HG02970 (cell line): ENCODE results near the gene ESR1.
"Not testable (repeated sequence)": the region's sequence is repeated elsewhere in the genome, so short reads cannot be mapped to it uniquely, and the experiment has no call there.

Source experiments
- ATAC-seq: cut with Tn5 transposase; IDR thresholded peaks from one replicate; pipeline ENCODE4 v1.9.1; 2021; ENCODE audit warnings: mild to moderate bottlenecking, moderate library complexity, moderate number of reproducible peaks; ENCODE audit not compliant: unreplicated experiment, low FRiP score

The ESR1 gene

DNA sequence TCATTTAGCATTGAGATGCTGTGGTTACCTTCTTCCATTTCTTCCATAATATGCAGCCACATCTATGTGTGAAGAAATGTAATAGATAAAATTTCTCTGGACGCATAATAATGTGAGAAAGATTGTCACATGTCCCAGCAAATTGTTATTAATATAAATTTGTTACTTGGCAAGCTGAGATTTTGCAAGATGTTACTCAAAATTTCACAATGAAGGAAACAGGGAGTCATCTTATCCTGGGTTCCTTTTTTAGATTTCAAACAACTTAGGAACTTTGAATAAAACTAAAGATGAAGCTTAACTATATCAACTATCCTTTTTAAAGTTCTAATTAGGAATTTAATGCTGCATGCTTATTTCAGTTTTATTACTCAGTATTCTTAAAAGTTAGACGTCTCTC, 3.6 kb downstream of the ESR1 start:
- ATAC-seq, result no peak

DNA sequence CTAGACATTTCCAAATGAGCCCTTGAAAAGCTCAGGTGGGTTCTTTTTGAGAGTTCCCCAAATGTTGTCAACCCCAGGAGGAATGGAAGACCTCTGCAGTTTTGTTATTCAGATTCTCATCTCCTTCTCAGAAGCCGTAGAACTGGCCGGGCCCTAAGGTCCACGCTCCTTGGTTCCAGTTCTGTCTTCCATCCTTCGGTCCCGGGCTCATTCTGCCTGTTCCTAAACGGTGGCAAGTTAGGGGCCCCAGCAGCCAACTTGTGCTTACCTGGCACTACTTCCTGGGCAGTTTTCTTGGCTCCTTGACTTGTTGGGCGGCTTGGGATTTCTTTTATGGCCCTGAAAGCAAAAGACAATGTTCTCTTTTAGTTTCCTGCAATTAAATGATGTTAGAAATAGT, 6.4 kb downstream of the ESR1 start:
- ATAC-seq, result no peak

DNA sequence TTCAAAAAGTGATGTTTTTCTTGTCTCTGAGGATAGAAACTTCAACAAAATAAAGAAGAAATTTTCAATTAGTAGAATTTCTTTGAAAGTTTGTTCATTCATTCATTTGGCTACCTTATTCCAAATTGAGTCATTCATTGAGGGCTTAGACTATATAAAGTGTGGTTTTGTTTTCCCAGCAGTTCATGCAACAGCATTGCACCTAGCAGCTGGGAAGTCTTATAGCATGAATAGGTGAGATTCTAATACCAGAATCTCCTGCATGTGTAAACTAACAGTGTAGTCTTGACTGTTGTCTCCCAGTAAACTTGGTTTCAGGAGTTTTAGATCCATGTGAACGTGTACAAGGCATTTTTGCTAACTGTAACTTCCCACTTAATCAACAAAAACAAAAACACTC, 7.1 kb downstream of the ESR1 start:
- ATAC-seq, result no peak

DNA sequence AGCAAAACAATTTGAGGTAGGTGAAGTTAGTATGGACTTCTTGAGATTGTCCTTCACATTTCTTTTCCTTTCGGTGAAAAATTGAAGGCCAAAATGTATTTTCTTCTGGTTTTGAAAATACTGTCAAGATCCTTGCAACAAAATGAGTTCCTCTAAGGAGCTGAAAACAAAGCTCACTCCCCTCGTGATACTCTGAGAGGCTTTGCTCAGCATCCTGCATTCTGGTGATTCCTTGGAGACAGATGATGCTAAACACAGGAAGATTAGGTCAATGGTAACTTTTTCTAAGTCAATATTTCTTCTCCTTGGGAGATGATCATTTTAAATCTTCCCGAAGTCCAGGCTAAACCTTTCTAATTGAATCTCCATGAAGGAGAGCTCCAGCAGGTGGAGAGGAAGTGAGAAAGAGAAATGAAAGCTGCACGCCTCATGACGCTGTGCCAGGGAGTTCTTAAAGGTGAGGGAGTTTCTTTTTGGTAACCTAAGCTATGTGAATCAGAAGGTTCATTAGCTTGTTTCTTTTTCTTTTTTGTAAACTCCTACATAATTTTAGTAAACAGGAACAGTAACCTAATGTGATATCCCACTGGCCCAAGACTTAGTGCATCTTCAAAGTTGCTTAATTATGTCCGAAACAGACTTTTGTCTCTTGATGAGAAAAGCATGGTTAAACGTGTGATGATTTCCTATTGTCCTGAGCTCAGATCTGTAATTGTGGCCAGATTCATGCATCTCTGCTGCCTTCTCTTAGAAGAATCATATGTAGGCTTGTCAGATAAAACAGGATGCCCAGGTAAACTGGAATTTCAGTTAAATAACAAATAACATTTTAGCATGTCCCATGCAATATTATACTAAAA, 15.0 kb downstream of the ESR1 start:
- peak; percentile 88 for ATAC-seq

DNA sequence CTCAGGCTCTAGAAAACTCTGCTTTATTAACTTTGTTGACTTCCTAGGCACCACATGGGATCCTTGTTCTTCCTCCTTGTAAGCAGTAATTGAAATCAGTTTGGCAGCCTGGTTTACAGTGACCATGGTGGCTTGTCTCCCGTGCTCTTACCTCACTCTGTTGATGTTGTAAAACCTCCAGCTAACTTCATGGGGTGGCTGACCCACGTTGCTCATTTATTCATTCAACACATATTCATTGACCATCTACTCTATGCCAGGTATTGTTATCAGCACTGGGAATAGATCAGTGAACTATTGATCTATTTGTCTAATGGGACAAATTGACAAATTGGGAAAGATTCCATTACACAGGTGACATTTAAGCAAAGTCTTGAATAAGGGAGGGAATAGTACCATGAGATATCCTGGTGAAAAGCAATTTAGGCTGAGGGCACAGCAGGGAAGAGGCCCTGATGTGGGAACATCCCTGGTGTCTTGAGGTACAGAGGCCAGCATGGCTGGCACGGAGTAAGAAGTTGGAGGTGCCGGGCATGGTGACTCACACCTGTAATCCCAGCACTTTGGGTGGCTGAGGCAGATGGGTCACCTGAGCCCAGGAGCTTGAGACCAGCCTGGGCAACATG, 19.1 kb downstream of the ESR1 start:
- no peak for ATAC-seq

DNA sequence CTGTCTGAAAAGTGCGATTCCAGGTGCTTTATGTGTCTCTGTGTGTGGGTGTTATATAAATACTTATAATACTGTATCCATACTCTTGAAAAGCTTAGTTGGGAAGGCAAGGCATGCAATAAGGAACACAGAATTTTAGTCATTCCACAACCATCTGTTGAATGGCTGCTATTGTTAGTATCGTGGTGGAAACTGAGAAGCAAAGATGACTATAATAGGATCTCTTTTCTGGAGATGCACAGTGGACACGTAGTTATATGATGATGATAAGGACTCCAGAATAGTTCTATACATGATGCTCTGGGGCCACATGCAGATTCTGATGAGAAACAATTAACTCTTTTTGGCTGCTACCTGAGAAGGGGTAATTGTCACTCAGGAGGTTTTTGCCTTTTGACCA, 25.2 kb downstream of the ESR1 start:
- no peak for ATAC-seq

DNA sequence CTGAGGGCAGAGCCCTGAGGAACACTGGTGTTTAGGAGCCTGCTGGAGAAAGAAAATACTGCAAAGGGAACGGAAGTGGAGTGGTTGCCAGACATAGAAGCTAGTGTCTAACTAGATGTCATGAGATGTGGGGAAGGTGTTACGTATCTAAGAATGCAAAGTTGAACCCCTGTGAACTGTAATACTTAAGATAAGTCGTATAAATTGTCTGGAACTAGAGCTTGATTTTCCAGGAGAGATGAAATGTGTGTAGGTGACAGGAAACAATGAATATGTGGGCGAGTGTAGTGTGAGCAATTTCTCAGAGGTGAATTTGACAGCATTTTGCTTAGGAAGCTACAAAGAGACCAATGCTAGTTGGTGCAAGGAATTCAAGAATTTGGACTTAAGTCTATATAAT, 27.9 kb downstream of the ESR1 start:
- ATAC-seq, result no peak

DNA sequence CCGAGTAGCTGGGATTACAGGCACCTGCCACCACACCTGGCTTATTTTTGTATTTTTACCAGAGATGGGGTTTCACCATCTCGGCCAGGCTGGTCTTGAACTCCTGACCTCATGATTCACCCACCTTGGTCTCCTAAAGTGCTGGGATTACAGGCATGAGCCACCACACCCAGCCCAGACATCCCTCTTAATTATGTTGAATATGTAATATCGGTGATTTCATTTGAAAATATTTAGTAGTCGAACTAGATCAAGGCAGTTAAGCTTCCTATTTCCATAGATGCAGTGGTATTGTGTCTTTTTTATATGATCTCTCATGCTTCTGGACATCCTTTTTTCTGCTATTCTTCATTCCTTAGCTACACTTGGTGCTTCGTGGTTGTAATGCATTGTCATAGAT, 29.7 kb downstream of the ESR1 start:
- ATAC-seq, result no peak

DNA sequence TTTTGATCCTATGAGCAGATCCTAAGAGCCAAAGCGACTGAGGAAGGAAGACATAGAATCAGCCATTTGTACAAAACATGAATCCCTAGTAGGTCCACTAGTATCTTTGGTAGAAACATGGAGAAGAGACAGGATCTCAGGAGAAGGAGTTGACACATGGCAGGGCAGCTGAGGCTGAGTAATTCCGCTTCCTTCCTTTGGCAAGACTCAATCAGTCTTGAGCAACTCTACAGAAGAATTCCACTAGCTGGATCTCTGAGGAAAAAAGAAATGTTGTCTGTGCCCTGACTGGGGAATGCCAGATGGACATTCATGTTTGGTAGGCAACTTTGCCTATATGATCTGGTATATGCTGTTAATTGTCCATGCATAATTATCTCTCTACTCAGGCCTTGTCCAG, 35.3 kb downstream of the ESR1 start:
- no peak for ATAC-seq

DNA sequence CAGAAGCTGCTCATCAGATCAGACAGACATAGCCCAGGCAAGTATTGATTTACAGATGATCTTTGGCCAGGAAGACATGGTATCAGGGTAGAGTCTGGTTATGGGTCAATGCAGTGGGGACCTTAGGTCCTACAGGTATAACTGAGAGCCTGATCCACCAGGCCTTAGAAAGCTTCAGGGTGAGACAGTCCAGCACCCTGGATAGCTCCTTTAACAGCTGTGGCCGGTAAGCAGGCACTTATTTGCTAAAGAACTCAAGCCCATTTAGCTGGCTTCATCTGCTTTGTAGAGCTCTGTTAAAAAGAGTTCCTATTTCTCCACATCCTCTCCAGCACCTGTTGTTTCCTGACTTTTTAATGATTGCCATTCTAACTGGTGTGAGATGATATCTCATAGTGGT, 39.6 kb downstream of the ESR1 start:
- ATAC-seq, result no peak

DNA sequence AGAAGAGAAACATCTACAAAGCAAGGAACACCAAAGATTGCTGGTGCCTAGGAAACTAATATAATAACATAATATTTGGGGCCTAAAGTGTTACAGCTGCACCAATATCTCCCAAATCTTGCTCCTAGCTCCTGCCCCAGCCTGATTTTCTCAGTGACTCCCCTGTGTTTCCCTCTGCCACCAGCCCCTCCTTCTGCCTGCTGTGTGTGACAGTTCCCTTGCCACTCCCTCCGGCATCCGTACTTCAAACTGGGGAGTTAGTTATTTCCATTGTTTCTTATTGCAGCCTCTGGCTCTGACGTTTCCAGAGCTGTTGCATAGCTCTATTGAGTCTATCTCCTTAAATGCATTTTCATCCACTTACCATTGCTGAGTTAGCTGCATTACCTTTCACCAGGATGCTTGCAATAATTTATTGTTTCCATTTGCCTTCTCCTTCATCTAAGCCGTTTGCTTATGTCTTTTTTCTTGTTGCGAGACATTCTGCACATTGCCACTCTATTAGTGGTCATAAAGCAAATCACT, 43.1 kb downstream of the ESR1 start:
- ATAC-seq, result no peak

DNA sequence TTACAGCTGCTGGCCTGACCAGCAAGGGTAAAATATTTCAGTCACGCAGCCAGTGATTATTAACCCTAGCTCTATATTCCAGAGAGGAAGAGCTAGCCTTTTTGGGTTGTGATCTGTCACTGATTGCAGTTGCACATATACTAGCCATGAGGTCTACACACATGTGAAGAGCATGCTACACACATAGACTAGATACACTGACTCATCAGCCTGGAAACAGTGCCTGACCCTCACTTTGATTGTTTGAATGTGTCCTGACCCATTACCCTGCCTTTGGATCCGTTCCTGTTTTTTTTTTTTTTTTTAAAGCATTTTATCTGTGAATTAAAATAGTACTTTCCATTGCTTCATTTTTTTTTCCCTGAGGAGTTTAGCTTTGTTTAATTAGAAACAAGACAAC, 50.8 kb downstream of the ESR1 start:
- no peak for ATAC-seq

DNA sequence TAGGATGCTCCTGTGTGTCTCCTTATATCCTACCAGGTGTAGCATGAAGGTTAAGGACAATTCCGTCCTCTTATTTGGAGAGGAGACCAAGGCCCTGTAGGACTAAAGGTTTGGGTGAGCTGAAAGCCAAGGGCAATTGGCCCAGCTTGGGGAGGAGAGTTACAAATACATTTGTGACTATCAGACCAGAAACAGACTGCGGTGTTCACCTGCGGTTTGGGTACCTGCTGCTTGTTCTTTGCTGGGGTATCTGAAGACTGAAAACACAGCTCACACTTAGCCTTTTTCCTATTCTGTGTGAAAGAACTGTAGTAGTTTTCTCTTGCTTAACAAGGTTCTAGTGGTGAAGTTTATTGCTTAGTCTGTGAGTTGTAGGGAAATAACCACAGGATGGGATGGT, 55.0 kb downstream of the ESR1 start:
- ATAC-seq, result no peak

DNA sequence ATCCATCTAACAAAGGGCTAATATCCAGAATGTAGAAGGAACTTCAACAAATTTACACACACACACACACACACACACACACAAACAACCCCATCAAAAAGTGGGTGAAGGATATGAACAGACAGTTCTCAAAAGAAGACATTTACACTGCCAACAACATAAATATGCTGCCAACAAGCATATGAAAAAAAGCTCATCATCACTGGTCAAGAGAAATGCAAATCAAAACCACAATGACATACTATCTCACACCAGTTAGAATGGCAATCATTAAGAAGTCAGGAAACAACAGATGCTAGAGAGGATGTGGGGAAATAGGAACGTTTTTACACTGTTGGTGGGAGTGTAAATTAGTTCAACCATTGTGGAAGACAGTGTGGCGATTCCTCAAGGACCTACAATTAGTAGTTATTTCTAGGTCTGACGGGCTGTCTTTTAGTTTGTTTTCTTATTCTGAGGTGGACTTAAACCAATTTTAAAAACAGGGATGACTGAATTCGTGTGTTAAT, 59.9 kb downstream of the ESR1 start:
- not testable (repeated sequence) for ATAC-seq

DNA sequence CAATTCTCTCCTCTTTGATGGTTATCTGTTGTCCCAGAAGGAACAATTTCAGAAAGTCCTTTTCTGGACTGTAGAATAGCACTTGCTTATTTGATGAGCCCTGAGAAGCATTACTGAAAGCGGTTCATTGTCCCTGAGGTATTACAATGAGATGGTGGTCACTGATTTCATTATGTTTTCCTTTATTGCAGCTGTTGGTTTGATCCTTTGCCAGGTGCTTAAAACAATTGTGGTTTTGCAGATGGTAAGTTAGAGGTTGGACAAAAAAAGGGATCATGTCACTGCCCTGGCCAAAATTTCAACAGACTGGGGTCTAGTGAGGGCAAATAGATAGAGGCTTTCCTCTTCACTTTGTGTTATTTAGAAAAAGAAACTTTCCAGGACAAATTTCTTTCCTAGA, 61.9 kb downstream of the ESR1 start:
- no peak for ATAC-seq

DNA sequence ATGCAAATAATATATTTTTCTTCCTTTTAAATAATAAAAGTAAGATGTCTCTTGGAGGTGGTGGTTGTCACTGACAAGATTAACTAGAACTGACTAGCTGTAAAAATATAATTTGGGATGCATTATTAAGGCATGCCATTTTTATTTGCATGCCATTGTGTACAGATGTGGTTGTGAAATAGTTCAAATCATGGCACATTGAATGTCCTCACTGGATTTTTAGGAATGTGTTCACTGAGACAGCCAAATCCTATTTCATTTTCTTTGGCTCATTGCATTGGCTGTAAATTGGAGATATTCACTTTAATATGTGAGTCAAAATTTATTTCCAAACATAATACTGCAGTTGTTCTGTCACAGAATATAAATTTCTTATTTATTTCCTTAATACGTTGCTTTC, 62.3 kb downstream of the ESR1 start:
- ATAC-seq, result no peak

DNA sequence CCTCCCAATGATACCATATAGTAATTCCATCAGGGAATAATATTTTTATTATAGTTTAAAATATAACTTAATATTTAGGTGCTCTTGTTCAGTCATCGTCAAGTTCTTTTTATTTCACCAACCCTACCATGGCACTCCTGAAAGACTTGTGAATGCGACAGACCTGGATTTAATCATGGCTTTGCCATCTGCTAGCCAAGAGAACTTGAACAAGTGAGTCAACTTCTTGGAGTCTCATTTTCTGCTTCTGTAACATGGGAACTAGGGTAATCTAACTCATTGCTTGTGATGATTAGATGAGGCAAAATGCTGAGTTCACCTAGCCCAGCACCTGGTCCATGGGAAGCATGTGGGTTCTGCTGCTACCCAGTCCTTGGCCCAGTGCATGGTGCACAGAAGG, 62.9 kb downstream of the ESR1 start:
- no peak for ATAC-seq

DNA sequence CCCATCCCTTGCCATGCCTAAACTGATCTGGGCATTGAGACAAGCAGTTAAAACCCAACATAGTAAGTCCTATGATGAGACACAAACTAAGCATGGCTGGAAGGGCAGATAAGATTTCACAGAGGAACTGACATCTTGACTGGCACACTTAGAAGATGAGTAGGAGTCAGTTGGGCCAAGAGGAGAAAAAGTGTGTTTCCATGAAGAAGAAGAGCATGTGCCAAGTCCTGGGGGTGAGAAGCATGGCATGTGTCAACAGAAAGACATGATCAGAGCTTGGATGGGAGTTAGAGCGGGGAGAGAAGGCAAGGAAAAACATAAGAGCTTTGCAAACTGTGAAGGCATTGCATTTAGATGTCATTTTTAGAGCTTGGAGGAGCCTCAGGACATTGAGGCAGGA, 68.0 kb downstream of the ESR1 start:
- no peak for ATAC-seq

DNA sequence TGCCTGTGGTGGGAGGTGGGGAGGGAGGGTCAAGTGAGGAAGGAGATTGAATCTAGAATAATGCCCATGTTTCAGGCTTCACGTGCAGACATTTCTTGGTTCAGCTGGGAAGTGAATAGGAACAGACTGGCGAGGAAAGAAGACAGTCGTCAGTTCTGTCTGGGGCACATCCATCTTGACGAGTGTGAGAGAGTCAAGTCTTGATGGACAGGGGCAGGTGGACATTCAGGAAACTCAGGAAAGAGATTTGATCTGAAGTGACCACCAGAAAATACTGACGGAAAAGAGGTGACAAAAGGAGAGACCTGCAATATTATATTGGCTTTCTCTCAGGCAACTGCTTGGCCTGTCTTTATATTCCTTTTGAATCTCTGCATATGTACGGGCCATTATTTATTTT, 68.6 kb downstream of the ESR1 start:
- ATAC-seq, result no peak

DNA sequence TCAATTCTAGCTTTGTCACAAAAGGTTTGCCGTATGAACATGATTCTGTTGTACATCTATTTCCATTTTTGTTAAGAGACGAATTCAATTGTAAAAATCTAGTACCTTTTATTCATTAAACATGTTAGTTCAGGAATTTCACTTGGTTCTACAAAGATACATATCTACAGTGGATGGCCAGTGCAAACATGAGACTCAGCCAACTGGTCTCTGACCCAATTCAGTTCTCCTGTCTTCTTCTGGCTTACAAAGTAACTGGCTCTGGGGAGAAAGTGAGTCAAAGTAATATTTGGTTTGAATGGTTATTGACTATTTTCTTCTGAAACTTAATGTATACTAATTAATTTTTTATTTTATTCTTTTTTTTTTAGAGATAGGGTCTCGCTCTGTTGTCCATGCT, 70.0 kb downstream of the ESR1 start:
- ATAC-seq, result no peak

DNA sequence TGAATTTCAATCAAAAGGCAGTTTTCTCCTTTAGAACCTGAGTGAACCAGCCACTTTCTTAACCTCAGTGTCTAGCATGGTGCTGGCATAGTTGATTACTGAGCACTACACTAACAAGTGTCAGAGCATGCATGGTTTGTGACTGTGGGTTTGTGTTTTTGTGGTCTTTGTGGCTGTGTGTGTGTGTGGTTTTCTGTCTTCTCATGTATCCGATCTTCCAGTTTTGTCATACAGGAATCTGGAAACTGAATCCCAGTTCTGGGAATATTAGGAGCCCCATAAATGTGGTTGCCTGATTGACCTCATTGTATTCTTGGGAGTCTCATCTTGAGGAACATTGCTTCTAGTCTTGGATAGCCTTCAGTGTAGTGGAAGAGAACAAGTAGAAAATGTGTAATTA, 73.7 kb downstream of the ESR1 start:
- no peak for ATAC-seq

DNA sequence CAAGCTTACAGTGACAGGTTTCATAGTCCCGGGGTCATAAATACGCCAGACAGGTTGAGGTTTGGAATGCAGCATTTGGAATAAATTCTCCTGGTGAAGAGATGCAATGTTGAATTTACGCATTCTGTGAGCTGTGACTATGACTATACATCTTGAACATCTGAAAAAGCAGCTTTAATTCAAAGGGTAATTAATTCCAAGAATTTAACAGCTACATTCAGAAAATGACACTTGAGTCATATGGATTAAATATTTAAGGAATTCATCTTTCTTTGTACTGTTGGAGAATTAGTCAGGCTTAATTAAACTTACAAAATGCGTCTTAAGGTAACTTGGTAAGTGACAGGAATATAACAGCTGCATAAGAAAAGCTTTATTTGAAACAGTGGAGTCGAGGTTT, 74.7 kb downstream of the ESR1 start:
- ATAC-seq, result no peak
